IMR-90 (cell line): ENCODE data around the gene SERPINB1. TPM values are rescaled to one million over a fixed set of nuclear protein-coding genes. Genes with fewer than 3 reads are reported as not detected.

Source experiments
- ATAC-seq: fragments of 200-7000 bp; cut with Tn5 transposase; 2 replicates; pipeline ENCODE4 v1.9.1; 2020; ENCODE audit warnings: low read depth, mild to moderate bottlenecking, moderate library complexity
- BruUV-seq: library from RNA; stranded (reverse); fragments of 400-500 nt; replicated peaks from 2 replicates; lab custom pipeline; 2021; lab: Mats Ljungman, UMichigan
- CTCF ChIA-PET: fragments of 300-600 bp; formaldehyde crosslinking; extraction: SDS; loops from one replicate; lab custom pipeline; 2021; ENCODE audit warnings: antibody characterized with exemption; lab: Yijun Ruan, JAX
- POLR2A ChIA-PET: fragments of 300-600 bp; sonication (Branson Sonifier 250); formaldehyde crosslinking; loops from one replicate; lab custom pipeline; 2022; ENCODE audit warnings: antibody characterized with exemption; ENCODE audit not compliant: unreplicated experiment; lab: Charles Lee
- DNase-seq: peaks from one replicate; pipeline ENCODE4 v3.0.0; 2013
- H2AFZ ChIP-seq: replicated peaks from 2 replicates; pipeline ENCODE3; 2013; ENCODE audit warnings: low read length, mild to moderate bottlenecking; ENCODE audit not compliant: poor library complexity
- H2AK5ac ChIP-seq: 2 replicates; pipeline ENCODE4 v1.6.1; 2013; ENCODE audit warnings: low read depth, low read length, inconsistent platforms
- H2AK9ac ChIP-seq: replicated peaks from 2 replicates; pipeline ENCODE3; 2013; ENCODE audit warnings: mild to moderate bottlenecking, low read depth, low read length, moderate library complexity; ENCODE audit not compliant: poor library complexity
- H2BK120ac ChIP-seq: 2 replicates; pipeline ENCODE4 v1.6.1; 2013; ENCODE audit warnings: low read depth, low read length, inconsistent platforms
- H2BK15ac ChIP-seq: 3 replicates; pipeline ENCODE4 v1.6.1; 2013; ENCODE audit warnings: low read depth, low read length, inconsistent platforms
- H2BK20ac ChIP-seq: 2 replicates; pipeline ENCODE4 v1.6.1; 2013; ENCODE audit warnings: low read depth, mild to moderate bottlenecking, inconsistent platforms, low read length, moderate library complexity
- H2BK5ac ChIP-seq: 2 replicates; pipeline ENCODE4 v1.6.1; 2013; ENCODE audit warnings: mild to moderate bottlenecking, low read depth, low read length, inconsistent platforms; ENCODE audit not compliant: poor library complexity, severe bottlenecking
- H3K14ac ChIP-seq: replicated peaks from 2 replicates; pipeline ENCODE4 v1.6.1; 2013; ENCODE audit warnings: low read depth, low read length, inconsistent platforms
- H3K18ac ChIP-seq: 2 replicates; pipeline ENCODE4 v1.6.1; 2013; ENCODE audit warnings: low read depth, low read length, control low read depth
- H3K23ac ChIP-seq: 2 replicates; pipeline ENCODE4 v1.6.1; 2013; ENCODE audit warnings: low read depth, low read length, inconsistent platforms
- H3K27ac ChIP-seq: 2 replicates; pipeline ENCODE4 v1.5.1; 2013; ENCODE audit warnings: mild to moderate bottlenecking, control low read depth, low read length; ENCODE audit not compliant: insufficient read depth
- H3K27me3 ChIP-seq: 2 replicates; pipeline ENCODE4 v1.6.1; 2013; ENCODE audit warnings: low read length; ENCODE audit not compliant: control insufficient read depth, insufficient read depth
- H3K36me3 ChIP-seq: 2 replicates; pipeline ENCODE4 v1.6.1; 2013; ENCODE audit warnings: low read length, mixed read lengths; ENCODE audit not compliant: control insufficient read depth, insufficient read depth
- H3K4ac ChIP-seq: 2 replicates; pipeline ENCODE4 v1.6.1; 2013; ENCODE audit warnings: low read depth, low read length, inconsistent platforms
- H3K4me1 ChIP-seq: 2 replicates; pipeline ENCODE4 v1.6.1; 2013; ENCODE audit warnings: low read length, mixed read lengths; ENCODE audit not compliant: control insufficient read depth, insufficient read depth
- H3K4me2 ChIP-seq: 2 replicates; pipeline ENCODE4 v1.6.1; 2013; ENCODE audit warnings: low read depth, mild to moderate bottlenecking, control low read depth, low read length, moderate library complexity
- H3K4me3 ChIP-seq: 2 replicates; pipeline ENCODE4 v1.5.1; 2013; ENCODE audit warnings: low read depth, mild to moderate bottlenecking, control low read depth, low read length, moderate library complexity; ENCODE audit not compliant: insufficient read depth
- H3K56ac ChIP-seq: 2 replicates; pipeline ENCODE4 v1.6.1; 2013; ENCODE audit warnings: low read length, inconsistent platforms; ENCODE audit not compliant: insufficient read depth; ENCODE audit errors: extremely low read depth
- H3K79me1 ChIP-seq, 2 experiments: 2 replicates each; pipeline ENCODE4 v1.6.1; 2013; ENCODE audit warnings: low read length in 2 of 2, inconsistent platforms in 1 of 2, low read depth in 1 of 2
- H3K9ac ChIP-seq: 2 replicates; pipeline ENCODE4 v1.6.1; 2013; ENCODE audit warnings: low read depth, low read length, control low read depth
- H3K9me1 ChIP-seq: 2 replicates; pipeline ENCODE4 v1.6.1; 2013; ENCODE audit warnings: low read length, inconsistent platforms; ENCODE audit not compliant: insufficient read depth
- H3K9me3 ChIP-seq: 2 replicates; pipeline ENCODE4 v1.6.1; 2013; ENCODE audit warnings: low read length; ENCODE audit not compliant: control insufficient read depth, insufficient read depth
- H4K20me1 ChIP-seq: 2 replicates; pipeline ENCODE4 v1.6.1; 2013; ENCODE audit warnings: low read length, inconsistent platforms; ENCODE audit not compliant: insufficient read depth
- H4K5ac ChIP-seq: 2 replicates; pipeline ENCODE4 v1.6.1; 2013; ENCODE audit warnings: mild to moderate bottlenecking, low read depth, low read length, control low read depth
- H4K8ac ChIP-seq, 2 experiments: 2 replicates each; pipeline ENCODE4 v1.6.1; 2013; ENCODE audit warnings: low read depth in 2 of 2, low read length in 2 of 2, control low read depth in 1 of 2, inconsistent platforms in 1 of 2
- H4K91ac ChIP-seq: 2 replicates; pipeline ENCODE4 v1.6.1; 2013; ENCODE audit warnings: low read depth, low read length, inconsistent platforms; ENCODE audit not compliant: insufficient read depth
- MAZ ChIP-seq: IDR thresholded peaks from 2 replicates; pipeline ENCODE4 v1.6.1; 2012; ENCODE audit warnings: low read depth, mild to moderate bottlenecking, low read length, improper control_type of control experiment, moderate library complexity, borderline replicate concordance
- MXI1 ChIP-seq: IDR thresholded peaks from 2 replicates; pipeline ENCODE4 v1.6.1; 2012; ENCODE audit warnings: low read depth, mild to moderate bottlenecking, low read length, moderate library complexity, borderline replicate concordance
- whole genome bisulfite sequencing, 2 experiments: methylation state at CpG; one replicate each; pipeline versions ENCODE4 v1.1.5 to v1.1.7; 2013; ENCODE audit warnings: missing lambda C conversion rate in 2 of 2; ENCODE audit not compliant: insufficient read length in 1 of 2; ENCODE audit errors: extremely low coverage in 2 of 2; 5-methylcytosine and 5-hydroxymethylcytosine counted together
- dilution Hi-C: fragments of 300-500 bp; cut with HindIII; formaldehyde crosslinking; loops from one replicate; pipeline ENCODE4 v1.14.3; 2018; ENCODE audit warnings: low sequenced_read_pairs; ENCODE audit not compliant: unreplicated experiment
- in situ Hi-C: fragments of 300-500 bp; cut with MboI; formaldehyde crosslinking; loops from 3 replicates; pipeline ENCODE4 v1.14.3; 2019; ENCODE audit warnings: low sequenced_read_pairs, inconsistent platforms, mixed read lengths
- intact Hi-C: fragments of 100-400 bp; cut with micrococcal nuclease; formaldehyde crosslinking; loops from 2 replicates; pipeline ENCODE4 v1.10.0; 2022
- polyA plus RNA-seq, 3 experiments: library from polyadenylated mRNA; depleted of rRNA; stranded (reverse); fragments of >200 nt; gene quantifications; 2 replicates each; pipeline ENCODE4 v1.2.3, GENCODE V29; 2012; ENCODE audit warnings: low replicate concordance in 1 of 3
- total RNA-seq: library from RNA; depleted of rRNA; stranded (reverse); fragments of >200 nt; gene quantifications from 2 replicates; pipeline ENCODE4 v1.2.3, GENCODE V29; 2012

Gene SERPINB1
- total and polyA plus RNA-seq, 2 of the 4 experiments (the other 2 are of a cell fraction), result 6.1 to 9.1 TPM

GRCh38 chr6:2845880-2846208 lies 4.2 kb upstream of the SERPINB1 start:
- Histone ChIP-seq H2BK120ac (no peak overlapping the region), H3K4me3 (no peak overlapping the region), H3K14ac (no peak overlapping the region), H2AFZ (no peak overlapping the region), H3K23ac (no peak overlapping the region), H3K56ac (no peak overlapping the region), H4K91ac (no peak overlapping the region), H2BK20ac (peak overlapping the region; percentile 37; the same call in 1 of the 2 replicates), H3K18ac (no peak overlapping the region), H3K4ac (no peak overlapping the region), H4K5ac (no peak overlapping the region), H2AK5ac (no peak overlapping the region), H4K20me1 (no peaks in the 10 kb centered on the region), H3K27me3 (no peaks in the 10 kb centered on the region), H3K79me1 (peaks cover 0 to 9% of the 10 kb centered on the region in 2 experiments; a peak in 2 of 4 replicates), H2AK9ac (no peak overlapping the region), H3K4me1 (peaks cover 17% of the 10 kb centered on the region), H3K9me3 (no peaks in the 10 kb centered on the region), H3K36me3 (no peaks in the 10 kb centered on the region), H3K4me2 (no peak overlapping the region), H3K27ac (no peak overlapping the region), H3K9me1 (peaks cover 14% of the 10 kb centered on the region), H2BK15ac (no peak overlapping the region), H3K9ac (no peak overlapping the region), H4K8ac (no peak overlapping the region; a peak in 1 of 4 replicates), H2BK5ac (no peak overlapping the region)
- intact Hi-C loops, result loop anchor here (1.0 to 2.0 kb wide), 5 partner anchors 55 to 209 kb away; no protein-coding TSS in a partner anchor
- in situ Hi-C loops, result loop anchor here (10.0 kb wide), 1 partner anchor 209 kb away; no protein-coding TSS in a partner anchor
- POLR2A ChIA-PET, result interaction anchor here (0.5 to 1.4 kb wide), 2 partner anchors 129 to 143 kb away, joined by 3 to 6 read pairs; no protein-coding TSS in a partner anchor
- WGBS, 2 experiments, result no CpG with 5 or more reads among the region's 6 CpGs
- no peak for DNase-seq
- BruUV-seq, result no TSS peak
- CTCF ChIA-PET, result interaction anchor here (0.6 to 2.1 kb wide), 9 partner anchors 22 to 1888 kb away, joined by 3 to 29 read pairs (median 5); no protein-coding TSS in a partner anchor
- TF ChIP-seq MXI1 (no peak), MAZ (no peak)
- no peak for ATAC-seq
- dilution Hi-C loops, result no loop called here
